B cell (primary cell): Measurements from ENCODE around the gene LILRB3. TPM values are rescaled to one million over a fixed set of nuclear protein-coding genes. Genes with fewer than 3 reads are reported as not detected.

ENCODE experiments used
- ATAC-seq: fragments of 200-7000 bp; cut with Tn5 transposase; one replicate; pipeline ENCODE4 v1.10.0; 2021; ENCODE audit warnings: low read depth, mild to moderate bottlenecking, moderate number of reproducible peaks, moderate library complexity
- CTCF ChIA-PET: fragments of 350-600 bp; sonication (Branson Sonifier 250); formaldehyde crosslinking; loops from one replicate; lab custom pipeline; 2021; ENCODE audit warnings: antibody characterized with exemption, inconsistent platforms; lab: Charles Lee
- POLR2A ChIA-PET: fragments of 350-600 bp; sonication (Branson Sonifier 250); formaldehyde crosslinking; loops from one replicate; lab custom pipeline; 2021; ENCODE audit warnings: antibody characterized with exemption; lab: Charles Lee
- DNase-seq: peaks from one replicate; pipeline ENCODE4 v3.0.0; 2013
- H2AFZ ChIP-seq: 2 replicates; pipeline ENCODE4 v1.6.1; 2012; ENCODE audit warnings: mild to moderate bottlenecking, low read depth, low read length; ENCODE audit not compliant: insufficient read depth, poor library complexity, severe bottlenecking
- H3K27ac ChIP-seq, 2 donors: 1 replicate in 1 of 2; 2 replicates in 1 of 2; pipeline ENCODE4 v1.5.1; 2012 to 2013; ENCODE audit warnings: low read length in 2 of 2, mild to moderate bottlenecking in 2 of 2, moderate library complexity in 1 of 2
- H3K27me3 ChIP-seq, 4 experiments: fragments of 200-600 bp in 1 of 4; sonication (generic) in 1 of 4; replicated peaks in 1 of 4; 1 replicate in 2 of 4; 2 replicates in 2 of 4; pipeline versions ENCODE4 v1.6.1 to v1.7.0; 2013 to 2016; ENCODE audit warnings: low read length in 3 of 4, mild to moderate bottlenecking in 2 of 4, mixed read lengths in 1 of 4, moderate library complexity in 1 of 4; ENCODE audit not compliant: insufficient read depth in 4 of 4, control insufficient read depth in 3 of 4; ENCODE audit errors: control extremely low read depth in 1 of 4
- H3K36me3 ChIP-seq, 2 experiments: replicated peaks in 1 of 2; 1 replicate in 1 of 2; 2 replicates in 1 of 2; pipeline versions ENCODE4 v1.6.1 to v1.7.1; 2013; ENCODE audit warnings: low read length in 1 of 2; ENCODE audit not compliant: insufficient read depth in 2 of 2, control insufficient read depth in 1 of 2; ENCODE audit errors: control extremely low read depth in 1 of 2, extremely low read depth in 1 of 2
- H3K4me1 ChIP-seq, 2 donors: fragments of 200-600 bp in 1 of 2; sonication (generic) in 1 of 2; 1 replicate in 1 of 2; 2 replicates in 1 of 2; pipeline versions ENCODE4 v1.5.1 to v1.6.1; 2013 to 2017; ENCODE audit warnings: low read length in 2 of 2; ENCODE audit not compliant: control insufficient read depth in 2 of 2, insufficient read depth in 2 of 2
- H3K4me2 ChIP-seq: replicated peaks from 2 replicates; pipeline ENCODE3; 2012; ENCODE audit warnings: mild to moderate bottlenecking, low read depth, low read length; ENCODE audit not compliant: poor library complexity, severe bottlenecking
- H3K4me3 ChIP-seq, 5 experiments: fragments of 200-600 bp in 1 of 5; sonication (generic) in 1 of 5; 1 replicate in 3 of 5; 2 replicates in 2 of 5; pipeline versions ENCODE4 v1.5.1 to v1.7.0; 2011 to 2016; ENCODE audit warnings: low read length in 4 of 5, mild to moderate bottlenecking in 4 of 5, low read depth in 2 of 5, control low read depth in 1 of 5, moderate library complexity in 1 of 5; ENCODE audit not compliant: insufficient read depth in 1 of 5; ENCODE audit errors: control extremely low read depth in 1 of 5, extremely low read depth in 1 of 5
- H3K79me2 ChIP-seq: fragments of 200-600 bp; sonication (generic); one replicate; pipeline ENCODE4 v1.6.0; 2016; ENCODE audit warnings: low read length; ENCODE audit not compliant: control insufficient read depth, insufficient read depth
- H3K9ac ChIP-seq: fragments of 200-600 bp; sonication (generic); 2 replicates; pipeline ENCODE4 v1.6.1; 2017; ENCODE audit warnings: mild to moderate bottlenecking, low read length, moderate library complexity
- H3K9me3 ChIP-seq, 3 donors: one replicate each; pipeline versions ENCODE4 v1.6.1 to v1.7.1; 2013; ENCODE audit warnings: low read length in 2 of 3; ENCODE audit not compliant: control insufficient read depth in 2 of 3, insufficient read depth in 1 of 3; ENCODE audit errors: control extremely low read depth in 1 of 3
- H4K20me1 ChIP-seq: 2 replicates; pipeline ENCODE4 v1.6.0; 2012; ENCODE audit warnings: mild to moderate bottlenecking, low read length; ENCODE audit not compliant: insufficient read depth, control insufficient read depth, poor library complexity, severe bottlenecking
- H3K27ac Mint-ChIP-seq: one replicate; pipeline ENCODE4 v1.8.0; 2021; ENCODE audit warnings: mixed read lengths
- H3K27me3 Mint-ChIP-seq: one replicate; pipeline ENCODE4 v1.8.0; 2021; ENCODE audit warnings: mixed read lengths
- H3K4me1 Mint-ChIP-seq: one replicate; pipeline ENCODE4 v1.8.0; 2021; ENCODE audit warnings: mixed read lengths
- H3K4me3 Mint-ChIP-seq: one replicate; pipeline ENCODE4 v1.8.0; 2021; ENCODE audit warnings: mixed read lengths
- H3K9me3 Mint-ChIP-seq: one replicate; pipeline ENCODE4 v1.8.0; 2022; ENCODE audit warnings: mixed read lengths; ENCODE audit not compliant: insufficient read depth
- EZH2 ChIP-seq: IDR thresholded peaks from 2 replicates; pipeline ENCODE4 v1.6.1; 2012; ENCODE audit warnings: borderline replicate concordance, low read depth, mild to moderate bottlenecking, moderate library complexity, low read length; ENCODE audit not compliant: insufficient read depth, poor library complexity, severe bottlenecking
- WGBS: methylation state at CpG from one replicate; pipeline ENCODE4 v1.1.5; 2013; ENCODE audit warnings: missing lambda C conversion rate; ENCODE audit not compliant: insufficient coverage; 5-methylcytosine and 5-hydroxymethylcytosine counted together
- intact Hi-C: fragments of 100-400 bp; cut with micrococcal nuclease; formaldehyde crosslinking; loops from one replicate; pipeline ENCODE4 v1.10.0; 2022
- polyA plus RNA-seq: library from polyadenylated mRNA; depleted of rRNA; stranded (reverse); fragments of >200 nt; gene quantifications from 2 replicates; pipeline ENCODE4 v1.2.3, GENCODE V29; 2012
- total RNA-seq, 2 donors: library from RNA; stranded (reverse); fragments of 120-200 nt in 1 of 2; gene quantifications; 1 replicate in 1 of 2; 2 replicates in 1 of 2; pipeline versions ENCODE4 v1.2.3 to v1.2.4, GENCODE V29; 2013 to 2022
- TF ChIP-seq, protein P1 (sequence below): fragments of 200-600 bp; IDR thresholded peaks from one replicate; pipeline ENCODE4 v1.8.0; 2022; ENCODE audit warnings: antibody characterized with exemption, mild to moderate bottlenecking

The LILRB3 gene
- total and polyA plus RNA-seq, 2 donors (not counting 1 experiment from before 2014, with no cell fraction given) = 0.25 to 2.3 TPM

DNA sequence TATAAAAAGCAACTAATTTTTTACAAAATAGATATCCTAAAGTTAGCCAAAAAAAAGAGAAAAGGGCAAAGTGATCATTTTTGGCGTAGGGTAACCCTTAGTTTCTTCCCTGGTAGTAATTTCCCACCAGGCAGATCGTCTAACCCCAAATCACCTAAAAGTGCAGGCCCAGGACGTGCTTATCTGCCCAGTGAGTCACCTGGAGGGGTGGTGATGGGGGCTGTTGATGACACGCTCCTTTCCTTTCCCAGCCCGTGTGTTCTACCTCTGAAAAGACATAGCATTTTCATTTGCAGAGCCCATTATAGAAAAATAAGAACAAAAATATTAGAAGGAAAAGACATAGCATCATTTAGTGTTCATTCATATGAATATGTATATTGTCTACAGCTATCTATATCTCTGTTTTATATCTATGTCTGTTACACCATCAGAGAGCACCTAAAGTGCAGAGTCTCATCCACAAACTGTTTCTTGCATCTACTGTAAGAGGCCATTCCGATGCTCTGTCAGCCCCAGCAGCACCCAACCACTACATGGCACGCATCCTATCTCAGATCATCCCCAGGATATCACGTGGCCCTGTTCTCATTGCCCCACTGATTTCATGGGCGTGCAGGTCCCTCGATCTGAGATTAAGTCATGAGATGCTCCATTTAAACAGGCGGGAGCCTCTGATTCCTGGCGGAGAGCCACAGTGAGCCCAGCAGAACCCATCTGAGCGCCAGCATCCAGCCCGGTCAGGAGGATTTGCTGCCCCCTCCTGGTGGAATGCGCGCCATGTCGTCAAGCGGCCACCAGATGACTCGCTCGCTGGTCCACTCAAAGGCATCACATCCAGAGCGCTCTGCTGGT lies 8.5 kb upstream of the LILRB3 start:
- H3K4me3 Mint-ChIP-seq = no peak overlapping the region
- CTCF ChIA-PET = interaction anchor here (0.9 to 2.1 kb wide), 9 partner anchors 16 to 72 kb away, joined by 3 to 11 read pairs (median 4); partner anchors contain the start of genes LENG1 and MBOAT7

More for the DNA sequence above, 8.5 kb upstream of the LILRB3 start:
- no peaks in the 10 kb centered on the region for H3K36me3 ChIP-seq
- peaks cover 40% of the 10 kb centered on the region for H3K27me3 Mint-ChIP-seq
- DNase-seq (peak; percentile 88), ATAC-seq (peak; percentile 87)
- H3K4me2 ChIP-seq = no peak overlapping the region
- peaks cover 0 to 2% (median 2%) of the 10 kb centered on the region in 3 donors for H3K9me3 ChIP-seq
- no peak overlapping the region for H3K27ac ChIP-seq
- H3K9me3 Mint-ChIP-seq = no peaks in the 10 kb centered on the region
- peaks cover 4 to 7% of the 10 kb centered on the region in 2 donors for H3K4me1 ChIP-seq
- no peak overlapping the region for H3K4me3 ChIP-seq
- H3K27me3 ChIP-seq = peaks cover 0 to 64% (median 16%) of the 10 kb centered on the region in 4 experiments
- peaks cover 3% of the 10 kb centered on the region for H3K4me1 Mint-ChIP-seq
- intact Hi-C loops = loop anchor here (1.0 to 5.0 kb wide), 2 partner anchors 44 to 63 kb away; partner anchors contain the start of gene MBOAT7
- H4K20me1 ChIP-seq = no peaks in the 10 kb centered on the region
- POLR2A ChIA-PET = interaction anchor here (0.6 kb wide), 1 partner anchor 391 kb away, joined by 4 read pairs; no protein-coding TSS in a partner anchor
- H3K9ac ChIP-seq = no peak overlapping the region
- TF ChIP-seq EZH2 = no peak
- TF ChIP-seq, protein P1, sequence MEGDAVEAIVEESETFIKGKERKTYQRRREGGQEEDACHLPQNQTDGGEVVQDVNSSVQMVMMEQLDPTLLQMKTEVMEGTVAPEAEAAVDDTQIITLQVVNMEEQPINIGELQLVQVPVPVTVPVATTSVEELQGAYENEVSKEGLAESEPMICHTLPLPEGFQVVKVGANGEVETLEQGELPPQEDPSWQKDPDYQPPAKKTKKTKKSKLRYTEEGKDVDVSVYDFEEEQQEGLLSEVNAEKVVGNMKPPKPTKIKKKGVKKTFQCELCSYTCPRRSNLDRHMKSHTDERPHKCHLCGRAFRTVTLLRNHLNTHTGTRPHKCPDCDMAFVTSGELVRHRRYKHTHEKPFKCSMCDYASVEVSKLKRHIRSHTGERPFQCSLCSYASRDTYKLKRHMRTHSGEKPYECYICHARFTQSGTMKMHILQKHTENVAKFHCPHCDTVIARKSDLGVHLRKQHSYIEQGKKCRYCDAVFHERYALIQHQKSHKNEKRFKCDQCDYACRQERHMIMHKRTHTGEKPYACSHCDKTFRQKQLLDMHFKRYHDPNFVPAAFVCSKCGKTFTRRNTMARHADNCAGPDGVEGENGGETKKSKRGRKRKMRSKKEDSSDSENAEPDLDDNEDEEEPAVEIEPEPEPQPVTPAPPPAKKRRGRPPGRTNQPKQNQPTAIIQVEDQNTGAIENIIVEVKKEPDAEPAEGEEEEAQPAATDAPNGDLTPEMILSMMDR = peak; percentile 91
- 20% methylated on average over 12 of the region's 21 CpGs for WGBS
- no peak overlapping the region for H3K27ac Mint-ChIP-seq
- no peak overlapping the region for H2AFZ ChIP-seq
- no peaks in the 10 kb centered on the region for H3K79me2 ChIP-seq
